ENCODE data around the gene VWA3A. TPM values are rescaled to one million over a fixed set of nuclear protein-coding genes. Genes with fewer than 3 reads are reported as not detected.
"Not testable (repeated sequence)": the region's sequence is repeated elsewhere in the genome, so short reads cannot be mapped to it uniquely, and the experiment has no call there.

The VWA3A gene
- total RNA-seq, 4 donors from 2014 or later, result 0.24 TPM; not detected in 3

DNA sequence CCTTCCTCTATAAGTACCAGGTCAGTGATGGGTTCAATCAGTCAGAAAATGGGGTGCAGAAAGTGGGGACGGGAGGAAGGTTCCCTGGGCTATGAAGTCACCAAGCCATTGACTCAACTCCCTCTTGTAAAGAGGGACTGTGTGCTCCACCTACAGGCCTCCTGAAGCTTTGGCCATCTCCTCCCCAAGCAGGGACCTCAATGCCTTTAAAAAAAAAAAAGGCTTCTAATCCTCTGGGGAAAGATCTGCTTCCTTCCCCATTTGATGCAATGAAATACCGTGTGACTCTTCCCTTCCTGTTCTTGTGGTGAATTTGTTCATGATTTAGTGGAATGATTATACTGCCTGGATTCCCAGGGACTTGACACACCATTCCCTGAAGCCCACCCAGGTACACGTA is 30.8 kb downstream of the VWA3A start:
- TF ChIP-seq, protein P1, sequence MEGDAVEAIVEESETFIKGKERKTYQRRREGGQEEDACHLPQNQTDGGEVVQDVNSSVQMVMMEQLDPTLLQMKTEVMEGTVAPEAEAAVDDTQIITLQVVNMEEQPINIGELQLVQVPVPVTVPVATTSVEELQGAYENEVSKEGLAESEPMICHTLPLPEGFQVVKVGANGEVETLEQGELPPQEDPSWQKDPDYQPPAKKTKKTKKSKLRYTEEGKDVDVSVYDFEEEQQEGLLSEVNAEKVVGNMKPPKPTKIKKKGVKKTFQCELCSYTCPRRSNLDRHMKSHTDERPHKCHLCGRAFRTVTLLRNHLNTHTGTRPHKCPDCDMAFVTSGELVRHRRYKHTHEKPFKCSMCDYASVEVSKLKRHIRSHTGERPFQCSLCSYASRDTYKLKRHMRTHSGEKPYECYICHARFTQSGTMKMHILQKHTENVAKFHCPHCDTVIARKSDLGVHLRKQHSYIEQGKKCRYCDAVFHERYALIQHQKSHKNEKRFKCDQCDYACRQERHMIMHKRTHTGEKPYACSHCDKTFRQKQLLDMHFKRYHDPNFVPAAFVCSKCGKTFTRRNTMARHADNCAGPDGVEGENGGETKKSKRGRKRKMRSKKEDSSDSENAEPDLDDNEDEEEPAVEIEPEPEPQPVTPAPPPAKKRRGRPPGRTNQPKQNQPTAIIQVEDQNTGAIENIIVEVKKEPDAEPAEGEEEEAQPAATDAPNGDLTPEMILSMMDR (IDR thresholded peaks at IDR 0.05), result no peak
- no peak for ATAC-seq (ENCODE audit: low FRiP score)

DNA sequence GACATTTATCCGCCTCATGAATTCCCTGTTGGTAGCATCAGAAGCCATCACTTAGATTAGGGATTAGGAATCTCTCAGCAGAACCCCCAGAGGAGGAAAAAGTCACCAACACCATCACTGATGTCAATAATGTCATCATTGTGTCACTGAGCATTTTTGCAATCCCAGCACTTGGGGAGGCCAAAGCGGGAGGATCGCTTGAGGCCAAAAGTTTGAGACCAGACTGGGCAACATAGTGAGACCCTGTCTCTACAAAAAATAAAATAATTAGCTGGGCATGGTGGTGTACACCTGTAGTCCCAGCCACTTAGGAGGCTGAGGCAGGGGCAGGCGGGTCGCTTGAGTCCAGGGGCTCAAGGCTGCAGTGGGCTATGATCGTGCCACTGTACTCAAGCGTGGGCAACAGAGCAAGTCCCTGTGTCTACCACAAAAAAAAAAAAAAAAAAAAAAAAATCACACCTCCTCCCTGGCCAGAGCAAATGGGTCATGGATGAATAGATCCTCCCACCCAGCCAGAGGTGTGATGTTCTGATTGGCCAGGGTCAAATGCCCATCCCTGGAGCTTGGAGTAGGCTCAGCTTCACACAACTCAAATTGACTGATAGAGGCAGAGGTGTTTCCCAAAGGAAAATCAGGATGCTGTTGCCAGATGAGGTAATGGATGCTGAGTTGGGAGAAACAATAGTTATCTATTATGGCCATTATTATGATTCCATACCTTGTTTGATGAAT is 31.6 kb downstream of the VWA3A start:
- TF ChIP-seq, protein P1 (IDR thresholded peaks at IDR 0.05), result no peak
- ATAC-seq (ENCODE audit: low FRiP score), result no peak
- no peak for DNase-seq (ENCODE audit: low spot score)

More for the DNA sequence above, 30.8 kb downstream of the VWA3A start:
- DNase-seq (ENCODE audit: low spot score), result no peak

DNA sequence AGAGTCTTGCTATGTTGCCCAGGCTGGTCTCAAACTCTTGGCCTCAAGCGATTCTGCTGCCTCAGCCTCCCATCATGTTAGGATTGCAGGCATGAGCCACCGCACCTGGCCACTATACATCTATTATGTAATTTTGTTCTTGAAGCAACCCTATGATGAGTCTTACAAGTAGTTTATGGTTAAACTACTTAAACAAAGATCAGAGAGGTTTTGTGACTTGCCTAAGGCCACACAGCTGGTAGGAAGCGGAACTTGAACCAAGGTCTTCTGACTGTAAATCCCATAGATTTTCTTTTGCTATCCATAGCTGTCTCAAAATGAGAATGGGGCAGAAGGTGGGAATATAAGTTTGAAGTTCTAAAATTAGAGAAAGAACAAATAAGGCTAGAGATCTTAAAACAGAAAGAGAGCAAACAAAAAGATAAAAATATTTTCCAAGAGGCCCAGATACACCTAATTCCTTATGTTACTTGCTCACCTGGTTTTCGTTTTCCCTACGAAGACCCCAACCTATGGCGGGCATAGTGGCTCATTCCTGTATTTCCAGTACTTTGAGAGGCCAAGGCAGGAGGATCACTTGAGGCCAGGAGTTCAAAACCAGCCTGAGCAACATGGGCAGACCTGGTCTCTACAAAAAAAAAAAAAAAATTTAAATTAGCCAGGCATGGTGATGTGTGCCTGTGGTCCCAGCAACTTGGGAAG is 32.4 kb downstream of the VWA3A start:
- DNase-seq (ENCODE audit: low spot score) (no peak), ATAC-seq (ENCODE audit: low FRiP score) (no peak)
- TF ChIP-seq, protein P1 (IDR thresholded peaks at IDR 0.05), result no peak

DNA sequence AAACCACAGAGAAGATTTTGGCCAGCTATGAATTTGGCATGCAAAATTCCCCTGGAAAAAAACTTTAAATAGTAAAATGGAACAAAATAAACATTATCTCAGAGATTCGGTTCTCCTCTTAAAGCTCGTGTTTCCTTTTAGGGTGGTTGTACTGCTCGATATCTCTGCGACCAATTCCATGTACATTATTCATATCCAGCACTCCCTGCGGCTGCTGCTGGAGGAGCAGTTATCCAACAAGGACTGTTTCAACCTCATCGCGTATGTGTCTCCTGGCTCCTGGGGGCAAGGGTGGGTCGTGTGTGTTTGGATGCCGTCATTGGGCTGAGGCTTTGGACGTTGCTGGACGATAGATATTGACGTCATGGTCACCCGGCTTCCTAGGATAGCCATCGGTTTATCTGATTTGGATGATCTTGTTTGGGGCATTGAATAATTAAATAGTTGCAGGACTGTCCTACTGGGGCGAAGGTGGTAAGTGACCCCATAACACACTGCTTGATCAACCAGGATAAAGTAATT is 33.8 kb downstream of the VWA3A start:
- no peak for DNase-seq (ENCODE audit: low spot score)
- no peak for ATAC-seq (ENCODE audit: low FRiP score)
- TF ChIP-seq, protein P1 (IDR thresholded peaks at IDR 0.05), result no peak

DNA sequence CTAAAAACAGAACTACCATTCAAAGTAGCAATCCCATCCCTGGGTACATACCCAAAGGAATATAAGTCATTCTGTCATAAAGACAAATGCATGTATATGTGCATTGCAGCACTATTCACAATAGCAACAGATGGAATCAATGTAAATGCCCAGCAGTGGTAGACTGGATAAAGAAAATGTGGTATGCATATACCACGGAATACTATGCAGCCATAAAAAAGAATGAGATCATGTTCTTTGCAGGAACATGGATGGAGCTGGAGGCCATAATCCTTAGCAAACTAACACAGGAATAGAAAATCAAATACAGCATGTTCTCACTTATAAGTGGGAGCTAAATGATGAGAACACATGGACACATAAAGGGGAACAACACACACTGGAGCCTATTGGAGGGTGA is 36.2 kb downstream of the VWA3A start:
- not testable (repeated sequence) for ATAC-seq (ENCODE audit: low FRiP score); DNase-seq (ENCODE audit: low spot score)

DNA sequence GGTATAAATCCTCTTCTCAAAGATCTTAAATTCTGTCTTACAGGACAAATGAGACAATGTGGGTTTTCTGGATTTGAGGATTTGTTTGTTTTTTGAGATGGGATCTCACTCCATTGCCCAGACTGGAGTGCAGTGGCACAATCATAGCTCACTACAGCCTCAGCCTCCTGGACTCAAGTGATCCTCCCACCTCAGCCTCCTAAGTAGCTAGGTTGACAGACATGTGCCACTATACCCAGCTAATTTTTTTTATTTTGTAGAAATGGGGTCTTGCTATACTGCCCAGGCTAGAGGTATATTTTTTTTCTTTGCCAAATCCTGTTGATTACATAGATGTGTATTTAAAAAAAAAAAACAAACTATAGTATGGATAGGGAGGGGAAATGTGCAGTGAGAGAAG is 38.2 kb downstream of the VWA3A start:
- TF ChIP-seq, protein P1 (IDR thresholded peaks at IDR 0.05), result no peak
- DNase-seq (ENCODE audit: low spot score), result no peak
- ATAC-seq (ENCODE audit: low FRiP score), result no peak

DNA sequence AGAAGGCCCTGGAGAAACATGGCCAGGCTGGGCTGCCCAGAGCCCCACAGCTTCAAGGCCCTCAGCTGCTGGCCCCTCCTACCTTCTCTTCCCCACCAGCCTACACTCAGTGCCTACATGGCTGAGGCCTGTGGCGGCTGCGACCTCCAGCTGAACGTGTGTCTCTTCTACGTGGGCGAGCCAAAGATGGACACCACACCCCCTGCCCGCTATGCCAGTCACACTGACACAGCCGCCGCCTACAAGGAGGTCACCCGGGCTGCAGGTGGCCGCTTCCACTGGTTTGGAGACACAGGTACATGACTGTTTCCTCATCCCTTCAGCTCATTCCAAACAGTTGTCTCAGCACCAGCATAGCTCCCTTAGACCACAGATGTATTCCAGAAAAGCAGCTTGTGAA is 40.5 kb downstream of the VWA3A start:
- TF ChIP-seq, protein P1 (IDR thresholded peaks at IDR 0.05), result no peak
- ATAC-seq (ENCODE audit: low FRiP score) (no peak), DNase-seq (ENCODE audit: low spot score) (no peak)
